ENCODE measurements around the gene ENOX1. TPM values are rescaled to one million over a fixed set of nuclear protein-coding genes. Genes with fewer than 3 reads are reported as not detected.

The ENOX1 gene
- total RNA-seq, 1 donor from 2014 or later, result 0.60 TPM

- Histone ChIP-seq H3K4me3 (no peak overlapping the region), H3K27ac (replicated peaks) (no peak overlapping the region), H3K9me3 (replicated peaks) (no peaks in the 10 kb centered on the region), H3K27me3 (ENCODE audit: low read depth) (no peaks in the 10 kb centered on the region), H3K4me1 (peaks cover 6% of the 10 kb centered on the region), H3K36me3 (no peaks in the 10 kb centered on the region)
- intact Hi-C loops (cut with micrococcal nuclease), result no loop called here
- TF ChIP-seq CTCF (IDR thresholded peaks at IDR 0.05; ENCODE audit: borderline replicate concordance), result no peak
- no peak for DNase-seq
Measured at GRCh38 chr13:43484432-43485225, 302.1 kb downstream of the ENOX1 start.

- Histone ChIP-seq H3K36me3 (no peaks in the 10 kb centered on the region), H3K4me3 (no peak overlapping the region), H3K27me3 (ENCODE audit: low read depth) (no peaks in the 10 kb centered on the region), H3K4me1 (peaks cover 6% of the 10 kb centered on the region), H3K27ac (replicated peaks) (no peak overlapping the region), H3K9me3 (replicated peaks) (no peaks in the 10 kb centered on the region)
- intact Hi-C loops (cut with micrococcal nuclease), result no loop called here
- no peak for DNase-seq
- TF ChIP-seq CTCF (IDR thresholded peaks at IDR 0.05; ENCODE audit: borderline replicate concordance), result no peak
Measured at GRCh38 chr13:43483930-43484329, 302.8 kb downstream of the ENOX1 start.

- TF ChIP-seq CTCF (IDR thresholded peaks at IDR 0.05; ENCODE audit: borderline replicate concordance), result no peak
- H3K4me3 ChIP-seq, result no peak overlapping the region
- no peaks in the 10 kb centered on the region for H3K9me3 ChIP-seq (replicated peaks)
- peaks cover 9% of the 10 kb centered on the region for H3K4me1 ChIP-seq
- DNase-seq, result no peak
- intact Hi-C loops (cut with micrococcal nuclease), result no loop called here
- no peaks in the 10 kb centered on the region for H3K27me3 ChIP-seq (ENCODE audit: low read depth)
- H3K36me3 ChIP-seq, result no peaks in the 10 kb centered on the region
- no peak overlapping the region for H3K27ac ChIP-seq (replicated peaks)
Measured at GRCh38 chr13:43482641-43483040, 304.1 kb downstream of the ENOX1 start.

- Histone ChIP-seq H3K27me3 (ENCODE audit: low read depth) (no peaks in the 10 kb centered on the region), H3K36me3 (no peaks in the 10 kb centered on the region), H3K9me3 (replicated peaks) (no peaks in the 10 kb centered on the region), H3K27ac (replicated peaks) (no peak overlapping the region), H3K4me1 (peaks cover 9% of the 10 kb centered on the region), H3K4me3 (no peak overlapping the region)
- DNase-seq, result no peak
- intact Hi-C loops (cut with micrococcal nuclease), result no loop called here
- TF ChIP-seq CTCF (IDR thresholded peaks at IDR 0.05; ENCODE audit: borderline replicate concordance), result no peak
Measured at GRCh38 chr13:43482026-43482425, 304.7 kb downstream of the ENOX1 start.

- Histone ChIP-seq H3K27ac (replicated peaks) (no peak overlapping the region), H3K27me3 (ENCODE audit: low read depth) (no peaks in the 10 kb centered on the region), H3K4me3 (no peak overlapping the region), H3K36me3 (no peaks in the 10 kb centered on the region), H3K4me1 (peaks cover 13% of the 10 kb centered on the region), H3K9me3 (replicated peaks) (no peaks in the 10 kb centered on the region)
- no peak for DNase-seq
- no peak for TF ChIP-seq CTCF (IDR thresholded peaks at IDR 0.05; ENCODE audit: borderline replicate concordance)
- intact Hi-C loops (cut with micrococcal nuclease), result no loop called here
Measured at GRCh38 chr13:43478902-43479301, 307.9 kb downstream of the ENOX1 start.
